ENCODE measurements around the gene TRIP13.
"Not testable (repeated sequence)": the region's sequence is repeated elsewhere in the genome, so short reads cannot be mapped to it uniquely, and the experiment has no call there.

The TRIP13 gene

DNA sequence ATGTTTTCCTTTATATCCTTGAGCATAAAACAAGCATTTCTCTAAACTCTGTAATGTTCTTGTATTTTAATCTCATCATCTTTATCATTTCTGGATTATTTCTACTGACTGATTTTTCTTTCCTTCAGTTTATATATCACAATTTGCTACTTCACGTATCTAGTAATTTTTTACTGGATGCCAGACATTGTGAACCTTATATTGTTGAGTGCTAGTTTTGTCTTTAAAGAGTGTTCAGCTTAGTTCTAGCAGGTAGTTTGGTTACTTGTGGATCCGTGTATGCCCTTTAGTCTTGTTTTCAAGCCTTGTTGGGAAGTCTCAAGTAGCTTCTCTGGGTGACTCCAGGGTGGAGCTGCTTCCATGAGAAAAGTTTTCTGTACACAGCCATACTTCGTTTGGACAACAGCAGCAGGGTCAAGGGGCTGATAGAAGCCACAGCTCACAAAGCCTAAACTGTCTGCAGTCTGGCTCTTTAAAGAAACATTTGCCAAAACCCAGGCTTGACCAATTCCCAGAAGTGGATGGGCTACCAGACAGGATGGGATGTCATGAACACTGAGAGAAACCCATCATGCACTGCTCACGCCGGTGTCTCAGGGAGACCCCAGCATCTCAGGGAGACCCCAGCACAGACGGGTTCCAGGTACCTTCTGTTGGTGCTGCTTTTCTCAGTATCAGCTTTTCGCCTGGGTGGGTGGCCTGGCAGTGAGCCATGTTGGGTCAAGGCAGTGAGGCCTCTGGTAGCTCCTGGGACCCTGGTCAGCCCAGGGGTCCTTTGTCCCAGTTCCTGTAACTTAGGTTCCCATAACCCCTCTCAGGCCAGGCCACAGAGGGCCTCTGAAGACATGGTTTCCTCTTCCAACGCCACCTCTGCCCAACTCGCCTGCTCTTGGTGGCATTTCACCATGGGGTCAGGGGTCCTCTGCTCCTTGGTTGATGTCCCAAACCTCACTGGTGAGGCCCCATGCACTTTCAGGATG, 29.1 kb downstream of the TRIP13 start:
- no peak for DNase-seq (ENCODE audit: low spot score)

DNA sequence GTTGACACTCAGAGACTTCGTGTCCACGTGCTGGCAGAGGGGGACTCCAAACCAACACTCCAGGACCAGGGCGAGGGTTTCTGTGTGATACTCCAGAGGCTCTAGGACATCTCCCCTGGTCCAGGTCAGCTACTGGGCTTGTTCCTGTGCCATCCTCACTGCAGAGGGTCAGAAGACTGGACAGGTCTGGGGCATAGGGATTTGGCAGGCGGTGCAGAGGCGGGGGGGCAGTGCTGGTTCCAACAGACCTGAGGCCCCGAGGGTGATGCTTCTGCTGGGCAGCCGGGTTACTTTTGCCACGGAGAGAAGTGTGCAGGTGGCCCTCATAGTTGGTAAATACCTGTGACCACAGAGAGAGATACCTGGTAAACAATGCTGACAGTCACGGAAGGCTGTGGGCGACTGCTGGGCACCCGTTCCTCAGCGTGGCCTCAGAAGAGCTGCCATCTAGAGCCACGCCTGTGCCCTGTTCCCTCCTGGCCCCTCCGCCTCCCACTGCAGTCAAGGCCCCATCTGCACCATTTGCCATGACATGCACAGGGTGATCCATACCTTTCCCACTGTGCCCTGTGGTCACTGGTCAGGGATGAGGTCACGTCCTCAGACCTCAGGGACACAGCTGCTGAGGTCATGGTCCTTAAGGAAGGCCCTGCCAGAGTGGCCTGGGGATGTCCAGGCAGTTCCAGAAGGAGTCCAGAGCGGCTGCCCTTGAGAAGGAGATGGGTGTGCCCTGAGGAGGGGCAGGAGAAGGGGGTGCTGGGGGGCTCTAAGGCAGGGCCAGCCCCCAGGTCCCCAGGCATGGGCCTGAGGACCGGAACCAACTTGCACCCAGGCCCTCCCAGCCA, 30.0 kb downstream of the TRIP13 start:
- DNase-seq (ENCODE audit: low spot score), result no peak

DNA sequence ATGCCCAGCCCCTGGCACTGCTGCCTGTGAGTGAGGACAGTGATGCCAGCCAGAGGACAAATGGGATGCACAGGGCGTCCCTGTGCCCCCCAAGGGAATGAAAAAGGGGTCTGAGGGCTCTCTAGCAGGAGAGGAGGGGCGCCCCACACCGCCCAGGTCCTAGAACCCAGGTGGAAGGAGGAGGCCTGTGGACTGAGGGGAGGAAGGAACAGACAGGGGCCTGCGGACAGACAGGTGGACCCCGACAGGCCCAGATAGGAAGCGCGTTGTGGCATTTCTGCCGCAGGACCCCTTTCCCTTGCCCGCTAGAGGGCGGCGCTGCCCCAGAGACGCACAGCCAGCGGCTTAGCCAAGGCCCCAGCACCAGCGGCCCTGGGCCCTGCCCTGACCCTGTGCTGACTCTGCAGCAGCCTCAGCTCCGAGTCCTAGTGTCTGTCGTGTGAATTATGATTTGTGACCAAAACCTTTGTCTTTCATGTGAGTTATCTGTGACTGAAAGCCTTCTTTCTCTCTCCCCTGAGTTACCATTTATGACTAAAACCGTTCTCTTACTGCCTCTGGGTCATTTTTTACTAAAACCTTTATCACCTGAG, 30.7 kb downstream of the TRIP13 start:
- DNase-seq (ENCODE audit: low spot score), result peak; percentile 54

DNA sequence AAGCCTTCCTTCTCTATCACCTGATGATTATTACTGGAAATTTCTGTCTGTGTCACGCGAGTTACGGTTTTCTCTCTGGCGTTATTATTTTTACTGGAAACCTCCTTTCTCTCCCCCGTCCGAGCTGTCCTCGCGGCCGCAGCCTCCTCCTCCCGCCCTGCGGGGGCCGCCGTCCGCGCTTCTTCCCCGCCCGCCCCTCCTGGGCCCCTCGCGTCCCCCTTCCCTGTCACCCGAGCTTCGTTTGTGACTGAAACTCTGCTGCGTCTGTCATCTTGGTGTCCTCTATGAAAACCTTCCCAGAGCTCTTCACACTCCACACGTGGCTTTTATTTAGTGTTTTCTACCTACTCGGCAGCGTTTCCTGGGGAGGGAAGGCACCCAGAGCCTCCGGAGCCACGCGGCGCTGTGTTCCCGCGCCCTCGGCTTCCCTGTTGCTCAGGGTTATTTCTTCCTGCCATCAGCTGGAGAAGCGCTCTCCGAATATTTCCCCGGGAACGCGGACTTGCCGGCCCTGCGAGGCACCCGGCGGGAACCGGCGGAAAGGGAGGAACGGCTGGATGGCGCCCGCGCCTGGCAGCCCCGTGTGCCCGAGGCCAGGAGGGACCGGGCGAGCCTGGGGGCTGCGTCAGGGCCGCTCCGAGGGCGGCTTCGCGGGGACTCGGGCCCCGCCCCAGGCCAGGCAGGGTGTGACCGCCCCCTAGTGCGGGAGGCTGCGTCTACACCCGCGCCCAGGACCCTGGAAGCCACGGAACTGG, 33.9 kb downstream of the TRIP13 start:
- no peak for DNase-seq (ENCODE audit: low spot score)

DNA sequence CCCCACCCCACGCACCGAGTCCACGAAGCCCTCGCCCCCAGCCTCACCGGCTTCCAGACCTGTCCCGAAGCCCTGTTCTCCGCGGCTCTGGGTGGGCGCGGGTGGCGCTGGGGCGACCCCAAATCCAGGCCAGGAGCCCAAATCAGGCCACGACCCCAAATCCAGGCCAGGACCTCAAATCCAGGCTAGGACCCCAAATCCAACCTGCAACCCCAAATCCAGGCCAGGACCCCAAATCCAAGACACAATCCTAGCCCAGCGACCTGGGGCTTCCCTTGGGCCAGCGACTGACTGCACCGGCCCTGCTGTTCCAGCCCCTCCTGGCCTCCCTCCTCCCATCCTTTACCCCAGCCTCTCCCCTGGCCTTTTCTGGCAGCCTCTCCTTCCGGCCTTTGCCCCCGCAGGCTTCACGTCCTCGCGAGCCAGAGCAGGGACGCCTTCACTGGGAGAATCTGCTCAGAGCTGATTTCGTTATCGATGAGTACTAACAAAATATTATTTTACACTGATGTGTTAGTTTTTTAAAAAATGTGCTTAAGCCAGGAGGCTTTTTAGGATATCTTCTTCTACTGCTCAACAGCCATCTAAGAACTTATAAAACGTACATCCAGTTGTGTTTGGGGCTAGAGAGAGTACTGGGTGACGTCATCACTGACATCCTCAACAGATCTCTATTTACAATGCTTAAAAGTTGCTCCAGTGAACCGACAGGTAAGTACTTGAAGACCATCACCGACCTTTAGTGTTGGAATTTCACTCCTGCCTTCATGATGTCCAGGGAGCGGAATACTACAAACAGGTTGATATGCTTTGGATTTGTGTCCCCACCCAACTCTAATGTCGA, 34.7 kb downstream of the TRIP13 start:
- no peak for DNase-seq (ENCODE audit: low spot score)

DNA sequence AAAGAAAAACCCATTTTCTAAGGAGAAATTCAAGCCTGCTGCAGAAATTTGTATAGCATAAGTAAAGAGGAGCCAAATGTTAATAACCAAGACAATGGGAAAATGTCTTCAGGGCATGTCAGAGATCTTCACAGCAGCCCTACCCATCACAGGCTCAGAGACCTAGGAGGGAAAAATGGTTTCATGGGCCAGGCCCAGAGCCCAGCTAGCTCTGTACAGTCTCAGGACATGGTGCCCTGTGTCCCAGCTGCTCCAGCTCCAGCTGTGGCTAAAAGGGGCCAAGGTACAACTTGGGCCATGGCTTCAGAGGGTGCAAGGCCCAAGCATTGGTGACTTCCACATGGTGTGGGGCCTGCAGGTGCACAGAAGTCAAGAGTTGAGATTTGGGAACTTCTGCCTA, 36.5 kb downstream of the TRIP13 start:
- DNase-seq (ENCODE audit: low spot score), result not testable (repeated sequence)

DNA sequence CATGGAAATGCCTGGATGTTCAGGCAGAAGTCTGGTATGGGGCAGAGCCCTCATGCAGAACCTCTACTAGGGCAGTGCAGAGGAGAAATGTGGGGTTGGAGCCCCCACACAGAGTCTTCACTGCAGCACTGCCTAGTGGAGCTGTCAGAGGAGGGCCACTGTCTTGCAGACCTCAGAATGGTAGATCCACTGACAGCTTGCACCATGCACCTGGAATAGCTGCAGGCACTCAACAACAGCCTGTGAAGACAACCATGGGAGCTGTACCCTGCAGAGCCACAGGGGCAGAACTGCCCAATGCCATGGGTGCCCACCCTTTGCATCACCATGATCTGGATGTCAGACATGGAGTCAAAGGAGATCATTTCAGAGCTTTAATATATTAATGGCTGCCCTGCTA, 36.9 kb downstream of the TRIP13 start:
- DNase-seq (ENCODE audit: low spot score), result no peak

DNA sequence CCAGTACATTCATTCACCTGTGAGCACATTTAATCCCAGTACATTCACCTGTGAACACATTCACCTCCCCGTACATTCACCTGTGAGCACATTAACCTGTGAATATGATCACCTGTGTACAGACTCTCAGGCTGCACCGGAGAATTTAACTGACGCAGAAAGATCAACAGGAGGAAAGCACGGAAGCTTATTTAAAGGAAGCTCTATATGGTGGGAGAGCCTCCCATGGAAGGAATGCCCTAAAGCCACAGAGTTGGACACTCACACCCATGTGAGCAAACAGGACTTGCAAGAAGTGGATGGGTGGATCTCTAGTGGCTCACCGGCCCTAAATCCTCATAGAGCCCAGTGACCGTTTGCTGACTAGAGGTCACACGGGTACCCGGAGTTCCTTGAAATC, 38.2 kb downstream of the TRIP13 start:
- no peak for DNase-seq (ENCODE audit: low spot score)

DNA sequence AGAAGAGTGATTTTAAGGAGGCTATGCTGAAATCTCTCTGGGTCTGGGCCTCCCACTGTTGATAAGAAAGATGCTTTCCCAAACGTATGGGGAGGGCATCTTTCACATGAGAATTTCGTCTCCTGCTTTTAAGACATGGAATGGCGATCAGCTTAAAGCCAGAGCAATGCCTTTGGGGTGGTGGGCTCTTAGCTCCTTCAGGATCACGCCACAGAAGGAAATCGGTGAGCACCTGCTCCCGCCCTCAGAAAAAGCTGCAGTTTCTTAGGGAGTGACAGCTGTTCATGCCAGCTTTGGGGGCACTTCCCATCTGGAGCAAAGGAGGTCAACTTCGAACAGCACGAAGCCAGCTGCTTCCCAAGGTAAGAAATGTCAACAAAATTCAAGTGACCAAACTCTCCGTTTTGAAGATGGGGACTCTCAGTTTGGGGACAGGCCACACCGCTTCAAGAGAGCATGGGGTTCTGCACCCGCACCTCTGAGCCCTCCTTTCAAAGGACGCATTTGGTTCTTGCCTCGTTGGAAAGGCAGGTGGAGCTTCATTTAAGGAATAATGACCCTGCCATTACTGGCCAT, 39.0 kb downstream of the TRIP13 start:
- no peak for DNase-seq (ENCODE audit: low spot score)

DNA sequence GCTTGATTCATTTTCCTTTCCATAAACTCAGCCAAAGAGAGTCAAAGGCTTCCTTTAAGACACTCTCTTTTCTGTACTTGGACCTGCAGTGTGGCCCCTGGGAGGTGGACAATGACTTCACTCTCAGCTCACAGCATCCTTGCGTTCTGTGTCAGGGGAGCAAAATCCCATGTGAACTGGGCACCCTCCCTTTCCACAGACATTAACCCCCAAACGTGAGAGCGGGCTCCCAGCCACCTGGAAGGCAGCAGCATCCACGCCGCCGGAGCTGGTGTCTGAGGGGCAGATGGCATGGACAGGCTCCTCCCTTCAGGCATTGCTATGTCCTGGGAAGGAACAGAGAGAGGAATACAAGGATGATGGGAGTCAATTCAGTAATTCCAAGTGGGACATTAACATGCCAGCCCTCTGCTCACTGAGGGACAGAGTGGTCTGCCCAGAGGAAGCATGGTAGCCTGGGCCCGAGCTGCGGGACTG, 39.5 kb downstream of the TRIP13 start:
- no peak for DNase-seq (ENCODE audit: low spot score)

DNA sequence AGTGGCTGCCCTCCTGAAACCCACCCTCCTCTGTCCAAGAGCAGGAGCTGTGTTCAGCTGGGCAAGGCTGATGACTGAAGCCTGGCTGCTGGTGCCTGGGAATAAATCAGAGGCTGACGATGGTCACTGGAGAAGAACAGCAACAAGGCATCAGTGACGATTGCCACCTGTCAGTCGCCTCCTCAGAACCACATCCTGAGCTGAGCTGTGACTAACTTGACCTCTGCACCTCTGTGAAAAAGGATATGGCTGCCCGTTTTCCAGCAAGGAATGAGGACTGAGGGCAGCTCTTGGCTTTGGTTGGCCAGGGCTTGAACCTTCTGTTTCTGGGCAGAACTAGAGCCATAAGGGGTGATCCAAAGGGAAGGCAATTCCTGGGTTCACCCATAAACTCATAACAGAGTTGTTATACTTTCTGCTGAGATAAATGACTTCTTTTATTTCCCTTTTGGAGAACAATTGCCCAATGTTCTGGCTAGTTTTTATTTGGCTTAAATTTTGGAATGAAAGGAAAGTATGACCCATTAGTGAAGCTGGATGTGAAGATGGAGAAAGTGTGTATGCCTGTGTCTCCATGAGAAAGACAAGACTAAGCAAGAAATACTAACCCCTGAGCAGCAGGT, 40.1 kb downstream of the TRIP13 start:
- DNase-seq (ENCODE audit: low spot score), result no peak

DNA sequence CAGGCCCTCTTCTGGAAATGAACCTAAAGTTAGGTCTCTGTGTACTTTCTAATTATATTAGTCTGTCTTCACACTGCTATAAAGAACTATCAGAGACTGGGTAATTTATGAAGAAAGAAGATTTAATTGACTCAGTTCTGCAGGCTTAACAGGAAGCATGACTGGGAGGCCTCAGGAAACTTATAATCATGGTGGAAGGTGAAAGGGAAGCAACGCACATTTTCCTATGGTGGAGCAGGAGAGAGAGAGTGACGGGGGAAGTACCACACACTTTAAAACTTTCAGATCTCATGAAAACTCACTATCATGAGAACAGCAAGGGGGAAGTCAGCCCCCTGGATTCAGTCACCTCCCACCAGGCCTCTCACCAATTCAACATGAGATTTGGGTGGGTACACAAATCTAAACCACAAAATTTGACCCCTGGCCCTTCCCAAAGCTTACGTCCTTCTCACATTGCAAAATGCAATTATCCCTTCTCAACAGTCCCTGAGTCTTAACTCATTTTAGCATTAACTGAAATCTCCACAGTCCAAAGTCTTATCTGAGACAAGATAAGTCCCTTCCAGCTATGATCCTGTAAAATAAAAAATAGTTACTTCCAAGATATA, 40.7 kb downstream of the TRIP13 start:
- DNase-seq (ENCODE audit: low spot score), result no peak

DNA sequence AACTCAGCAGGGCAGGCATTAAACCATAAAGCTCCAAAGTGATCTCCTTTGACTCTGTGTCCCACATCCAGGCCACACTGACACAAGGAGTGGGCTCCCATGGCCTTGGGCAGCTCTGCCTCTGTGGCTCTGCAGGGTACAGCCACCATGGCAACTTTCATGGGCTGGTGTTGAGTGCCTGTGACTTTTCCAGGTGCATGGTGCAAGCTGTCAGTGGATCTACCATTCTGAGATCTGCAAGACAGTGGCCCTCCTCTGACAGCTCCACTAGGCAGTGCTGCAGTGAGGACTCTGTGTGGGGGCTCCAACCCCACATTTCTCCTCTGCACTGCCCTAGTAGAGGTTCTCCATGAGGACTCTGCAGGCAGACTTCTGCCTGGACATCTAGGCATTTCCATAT, 41.3 kb downstream of the TRIP13 start:
- DNase-seq (ENCODE audit: low spot score), result not testable (repeated sequence)

DNA sequence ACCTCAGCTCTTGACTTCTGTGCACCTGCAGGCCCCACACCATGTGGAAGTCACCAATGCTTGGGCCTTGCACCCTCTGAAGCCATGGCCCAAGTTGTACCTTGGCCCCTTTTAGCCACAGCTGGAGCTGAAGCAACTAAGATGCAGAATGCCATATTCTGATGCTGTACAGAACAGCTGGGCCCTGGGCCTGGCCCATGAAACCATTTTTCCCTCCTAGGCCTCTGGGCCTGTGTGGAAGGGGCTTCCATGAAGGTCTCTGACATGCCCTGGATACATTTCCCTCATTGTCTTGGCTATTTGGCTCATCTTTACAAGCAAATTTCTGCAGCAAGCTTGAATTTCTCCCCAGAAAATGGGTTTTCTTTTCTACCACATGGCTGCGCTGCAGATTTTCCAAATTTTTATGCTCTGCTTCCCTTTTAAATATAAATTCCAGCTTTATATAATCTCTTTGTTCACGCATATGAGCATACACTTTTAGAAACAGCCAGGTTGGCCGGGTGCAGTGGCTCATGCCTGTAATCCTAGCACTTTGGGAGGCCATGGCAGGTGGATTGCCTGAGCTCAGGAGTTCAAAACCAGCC, 41.8 kb downstream of the TRIP13 start:
- DNase-seq (ENCODE audit: low spot score), result not testable (repeated sequence)

DNA sequence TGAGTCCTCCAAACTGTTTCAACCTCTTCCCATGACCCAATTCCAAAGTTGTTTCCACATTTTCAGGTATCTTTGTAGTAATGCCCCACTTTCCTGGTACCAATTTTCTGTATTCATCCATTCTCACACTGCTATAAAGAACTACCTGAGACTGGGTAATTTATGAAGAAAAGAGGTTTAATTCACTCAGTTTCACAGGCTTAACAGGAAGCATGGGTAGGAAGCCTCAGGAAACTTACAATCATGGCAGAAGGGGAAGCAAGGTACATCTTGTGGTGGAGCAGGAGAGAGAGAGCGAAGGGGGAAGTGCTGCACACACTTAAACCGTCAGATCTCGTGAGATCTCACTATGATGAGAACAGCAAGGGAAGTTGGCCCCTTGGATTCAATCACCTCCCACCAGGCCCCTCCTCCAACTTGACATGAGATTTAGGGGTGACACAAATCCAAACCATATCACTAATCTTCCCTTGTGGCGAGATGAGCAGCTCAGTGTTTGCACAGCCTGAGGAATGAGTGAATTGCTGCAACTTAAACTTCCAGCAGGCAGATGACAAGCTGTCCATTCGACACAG, 42.9 kb downstream of the TRIP13 start:
- DNase-seq (ENCODE audit: low spot score), result no peak

DNA sequence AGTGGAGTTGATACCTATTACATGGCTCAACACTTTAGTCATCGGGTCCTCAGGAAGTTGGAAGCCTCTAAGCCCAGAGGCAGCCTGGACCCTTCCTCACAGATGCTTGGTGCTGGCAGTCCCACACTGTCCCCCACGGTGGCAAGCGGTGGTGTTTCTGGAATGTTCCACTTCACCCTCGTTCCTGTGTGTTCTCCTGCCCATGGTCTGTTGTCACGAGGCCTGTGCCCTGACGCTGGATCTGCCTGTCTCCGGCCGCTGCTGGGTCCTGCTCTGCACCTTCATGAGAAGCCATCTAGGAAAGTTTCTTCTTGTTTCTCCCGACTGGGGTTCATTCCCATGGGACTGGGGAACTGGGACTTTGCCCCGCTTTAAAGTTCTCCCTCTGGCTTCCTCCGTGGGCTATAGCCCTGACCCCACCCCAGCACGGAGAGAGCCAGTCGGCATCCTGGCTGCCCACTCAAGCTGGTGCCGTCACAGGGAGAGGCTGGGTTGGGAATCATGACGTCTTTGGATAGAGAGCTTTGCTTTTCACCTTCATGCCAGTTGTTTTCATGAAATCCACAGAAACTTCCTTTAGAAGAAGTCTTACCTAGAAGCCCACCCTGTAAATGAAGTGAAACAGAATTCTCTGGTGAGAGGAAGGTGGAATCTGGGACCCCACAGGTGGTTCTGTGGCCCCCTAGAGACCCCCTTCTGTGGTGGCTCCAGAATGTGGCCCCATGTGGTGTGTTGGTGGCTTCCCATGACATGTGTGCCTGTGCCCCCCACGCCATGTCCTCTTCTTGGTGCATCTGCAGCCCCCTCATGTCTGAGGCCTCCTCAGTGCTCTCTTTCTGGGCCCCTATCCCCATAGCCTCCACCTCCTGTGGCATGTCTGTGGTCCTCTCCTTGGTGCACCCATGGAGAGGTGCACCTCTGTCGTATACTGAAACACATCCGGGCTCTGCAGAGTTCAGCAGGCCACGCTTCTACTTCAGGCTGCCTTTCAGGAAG, 43.8 kb downstream of the TRIP13 start:
- no peak for DNase-seq (ENCODE audit: low spot score)

DNA sequence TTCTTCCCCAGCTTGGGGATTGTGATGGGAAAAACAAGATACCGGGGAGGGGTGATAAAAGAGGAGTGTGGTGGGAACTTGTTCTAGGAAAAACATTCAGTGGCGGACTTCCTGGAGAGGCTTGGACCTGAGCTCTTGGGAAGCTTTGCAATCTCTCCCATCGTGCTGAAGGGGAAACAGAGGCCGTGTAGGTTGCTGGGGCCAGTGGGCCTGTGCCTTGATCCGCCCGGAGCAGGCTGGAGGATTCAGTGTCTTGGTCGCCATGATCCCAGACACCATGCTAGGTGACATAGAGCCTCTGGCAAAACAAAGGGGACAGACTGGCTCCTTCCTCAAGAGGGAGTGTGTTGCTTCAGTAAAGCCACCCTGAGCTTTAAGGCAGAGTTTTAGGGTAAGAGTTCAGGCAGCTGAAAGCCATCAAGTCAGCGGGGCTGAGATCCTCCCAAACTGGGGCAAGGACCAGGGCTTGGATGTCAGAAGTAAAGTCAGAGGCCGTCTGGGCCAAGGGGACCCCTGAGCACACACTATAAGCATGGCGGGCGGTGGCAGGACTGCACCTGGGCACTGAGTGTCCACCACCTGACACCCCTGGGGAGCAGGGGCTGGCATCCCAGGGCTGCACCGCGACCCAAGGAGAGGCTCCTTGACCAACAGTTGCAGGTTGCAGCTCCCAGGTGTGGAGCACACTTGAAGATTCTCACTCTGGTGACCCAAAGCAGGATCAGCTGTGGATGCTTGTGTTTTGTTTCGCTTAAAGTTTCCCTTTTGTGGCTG, 44.7 kb downstream of the TRIP13 start:
- DNase-seq (ENCODE audit: low spot score), result no peak
